Lower lobe of right lung (tissue), 2 donors: ENCODE measurements around the gene TAF1A. TPM values are rescaled to one million over a fixed set of nuclear protein-coding genes. Genes with fewer than 3 reads are reported as not detected.

Experiments used
- ATAC-seq, 2 donors: fragments of 200-7000 bp; cut with Tn5 transposase; one replicate each; pipeline ENCODE4 v1.9.1; 2020 to 2022; ENCODE audit warnings: mild to moderate bottlenecking in 2 of 2, moderate library complexity in 2 of 2
- DNase-seq: peaks from one replicate; pipeline ENCODE4 v3.0.0-alpha.2; 2020
- H3K27ac ChIP-seq: fragments of 200-600 bp; one replicate; pipeline ENCODE4 v1.8.0; 2022
- H3K27me3 ChIP-seq: fragments of 200-600 bp; one replicate; pipeline ENCODE4 v1.8.0; 2022; ENCODE audit warnings: low read depth
- H3K36me3 ChIP-seq: fragments of 200-600 bp; one replicate; pipeline ENCODE4 v1.8.0; 2022; ENCODE audit warnings: mild to moderate bottlenecking
- H3K4me1 ChIP-seq: fragments of 200-600 bp; one replicate; pipeline ENCODE4 v1.8.0; 2022
- H3K4me3 ChIP-seq: fragments of 200-600 bp; one replicate; pipeline ENCODE4 v1.8.0; 2022; ENCODE audit warnings: mild to moderate bottlenecking
- H3K9me3 ChIP-seq: fragments of 200-600 bp; one replicate; pipeline ENCODE4 v1.8.0; 2022
- CTCF ChIP-seq: fragments of 200-600 bp; IDR thresholded peaks from one replicate; pipeline ENCODE4 v1.8.0; 2022; ENCODE audit warnings: antibody characterized with exemption, mild to moderate bottlenecking
- intact Hi-C: fragments of 100-400 bp; cut with DNase I; formaldehyde crosslinking; loops from one replicate; pipeline ENCODE4 v1.11.0; 2022
- total RNA-seq: library from RNA; stranded (reverse); fragmentation: NEBNext Ultra II Directional; extraction: Animal tissue kit (Norgen Biotek cat#: 25700); gene quantifications from one replicate; pipeline ENCODE4 v1.2.1, GENCODE V29; 2021
- donor health status: DM: no; HTN: yes; CAD: no; lungs with severe emphysema.

Gene TAF1A
- total RNA-seq, 1 donor from 2014 or later = 9.7 TPM

GRCh38 chr1:222539951-222540597, 49.7 kb downstream of the TAF1A start:
- intact Hi-C loops = no loop called here
- Histone ChIP-seq H3K36me3 (no peaks in the 10 kb centered on the region), H3K4me1 (no peaks in the 10 kb centered on the region), H3K27me3 (no peaks in the 10 kb centered on the region), H3K27ac (no peak overlapping the region), H3K4me3 (no peak overlapping the region), H3K9me3 (no peaks in the 10 kb centered on the region)
- DNase-seq (no peak), ATAC-seq (no peak)
- TF ChIP-seq CTCF = no peak

- Histone ChIP-seq H3K36me3 (no peaks in the 10 kb centered on the region), H3K27me3 (no peaks in the 10 kb centered on the region), H3K4me3 (no peak overlapping the region), H3K4me1 (no peaks in the 10 kb centered on the region), H3K27ac (no peak overlapping the region), H3K9me3 (no peaks in the 10 kb centered on the region)
- no peak for ATAC-seq
- intact Hi-C loops = no loop called here
- no peak for TF ChIP-seq CTCF
- DNase-seq = no peak
Measured at GRCh38 chr1:222535455-222535854, 54.3 kb downstream of the TAF1A start.

GRCh38 chr1:222530852-222531251, 58.9 kb downstream of the TAF1A start:
- H3K36me3 ChIP-seq = no peaks in the 10 kb centered on the region
- DNase-seq (no peak), ATAC-seq (no peak)
- intact Hi-C loops = no loop called here
- H3K27ac ChIP-seq = no peak overlapping the region
- TF ChIP-seq CTCF = no peak
- no peak overlapping the region for H3K4me3 ChIP-seq
- no peaks in the 10 kb centered on the region for H3K4me1 ChIP-seq
- H3K27me3 ChIP-seq = no peaks in the 10 kb centered on the region
- H3K9me3 ChIP-seq = no peaks in the 10 kb centered on the region

- no peak overlapping the region for H3K4me3 ChIP-seq
- no peak for TF ChIP-seq CTCF
- intact Hi-C loops = no loop called here
- H3K27me3 ChIP-seq = no peaks in the 10 kb centered on the region
- DNase-seq (no peak), ATAC-seq (no peak)
- no peak overlapping the region for H3K27ac ChIP-seq
- no peaks in the 10 kb centered on the region for H3K36me3 ChIP-seq
- no peaks in the 10 kb centered on the region for H3K4me1 ChIP-seq
- H3K9me3 ChIP-seq = no peaks in the 10 kb centered on the region
Measured at GRCh38 chr1:222529916-222530315, 59.8 kb downstream of the TAF1A start.

- Histone ChIP-seq H3K9me3 (no peaks in the 10 kb centered on the region), H3K4me3 (no peak overlapping the region), H3K4me1 (no peaks in the 10 kb centered on the region), H3K36me3 (no peaks in the 10 kb centered on the region), H3K27me3 (no peaks in the 10 kb centered on the region), H3K27ac (no peak overlapping the region)
- intact Hi-C loops = no loop called here
- DNase-seq = no peak
- no peak for ATAC-seq
- TF ChIP-seq CTCF = no peak
Measured at GRCh38 chr1:222529181-222529580, 60.6 kb downstream of the TAF1A start.
